ENCODE data around the gene SMIM10. TPM values are rescaled to one million over a fixed set of nuclear protein-coding genes. Genes with fewer than 3 reads are reported as not detected.
A peak's percentile ranks its signal among the peaks of the same experiment; 100 is the strongest.
"Not testable (repeated sequence)": the region's sequence is repeated elsewhere in the genome, so short reads cannot be mapped to it uniquely, and the experiment has no call there.

SMIM10 gene
- total and polyA plus RNA-seq, 12 donors: 6.9 to 27.4 (median 13.0) TPM

DNA sequence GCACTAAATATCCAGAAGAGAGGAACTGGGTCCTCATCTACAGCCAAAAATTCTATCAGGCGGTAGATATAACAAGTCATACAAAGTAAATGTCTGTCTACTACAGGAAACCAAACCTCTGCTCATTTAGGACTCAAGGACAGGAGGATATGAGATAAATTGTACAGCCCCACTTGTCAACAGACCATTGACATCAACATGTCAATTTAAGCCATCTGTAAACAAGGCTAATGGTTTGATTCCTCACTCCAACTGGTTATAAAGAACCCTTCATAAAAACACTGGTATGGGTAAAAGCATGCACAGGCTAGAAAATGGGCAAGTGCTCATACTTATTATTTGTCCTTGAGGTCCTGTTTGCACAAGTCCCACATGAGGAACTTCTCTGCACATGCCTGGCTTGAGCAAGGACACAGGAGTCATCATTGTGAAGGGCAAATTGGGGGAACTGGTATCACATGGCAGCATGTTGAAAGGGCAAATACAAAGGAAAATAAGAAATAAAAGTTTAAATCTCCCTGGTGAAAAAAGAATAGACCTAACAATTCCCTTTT, 18.3 kb downstream of the SMIM10 start:
- TF ChIP-seq POLR2A (IDR thresholded peaks at IDR 0.05) (no peak), CTCF (IDR thresholded peaks at IDR 0.05) (no peak)
- Histone ChIP-seq H3K4me1 (replicated peaks in 1 of 2) (no peaks in the 10 kb centered on the region), H3K27me3 (no peaks in the 10 kb centered on the region), H3K4me3 (no peak overlapping the region), H3K27ac (peak overlapping the region in 3 of 5 donors; percentile 23 to 60 (median 60)), H3K36me3 (replicated peaks in 1 of 2) (no peaks in the 10 kb centered on the region), H3K9me3 (replicated peaks in 1 of 3) (no peaks in the 10 kb centered on the region)
- intact Hi-C loops (cut with DNase I): no loop called here
- peak in 6 of 7 donors; percentile 43 to 77 (median 62) for DNase-seq
- WGBS, 4 donors: 40 to 60% (median 51%) methylated on average over 1 of the region's 1 CpG

DNA sequence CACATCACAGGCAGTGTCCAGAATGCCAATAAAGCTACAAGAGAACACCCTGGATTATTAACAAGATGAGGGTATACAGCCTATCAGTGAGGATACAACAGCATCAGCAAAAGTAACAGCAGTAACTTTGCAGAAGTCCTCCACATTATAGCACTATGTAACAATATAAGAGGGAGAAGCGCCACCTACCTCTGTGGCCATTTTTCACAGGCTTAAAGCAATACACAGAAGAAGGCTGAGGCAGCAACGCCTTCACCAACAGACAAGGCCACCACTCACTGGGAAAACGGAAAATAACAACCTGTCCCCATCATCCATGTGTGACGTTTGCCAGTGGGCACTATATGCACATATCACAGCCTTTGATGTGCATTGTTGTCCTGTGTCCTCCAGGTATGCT, 19.0 kb downstream of the SMIM10 start:
- peak overlapping the region in 3 of 5 donors; percentile 23 to 60 (median 60) for H3K27ac ChIP-seq
- DNase-seq: no peak
- H3K4me3 ChIP-seq: no peak overlapping the region
- no peak for TF ChIP-seq POLR2A (IDR thresholded peaks at IDR 0.05)
- no peak for TF ChIP-seq CTCF (IDR thresholded peaks at IDR 0.05)
- H3K27me3 ChIP-seq: no peaks in the 10 kb centered on the region
- 28 to 60% (median 43%) methylated on average over 1 to 4 of the region's 4 CpGs for WGBS, 4 donors
- H3K4me1 ChIP-seq (replicated peaks in 1 of 2): no peaks in the 10 kb centered on the region
- no peaks in the 10 kb centered on the region for H3K36me3 ChIP-seq (replicated peaks in 1 of 2)
- intact Hi-C loops (cut with DNase I): no loop called here
- no peaks in the 10 kb centered on the region for H3K9me3 ChIP-seq (replicated peaks in 1 of 3)

DNA sequence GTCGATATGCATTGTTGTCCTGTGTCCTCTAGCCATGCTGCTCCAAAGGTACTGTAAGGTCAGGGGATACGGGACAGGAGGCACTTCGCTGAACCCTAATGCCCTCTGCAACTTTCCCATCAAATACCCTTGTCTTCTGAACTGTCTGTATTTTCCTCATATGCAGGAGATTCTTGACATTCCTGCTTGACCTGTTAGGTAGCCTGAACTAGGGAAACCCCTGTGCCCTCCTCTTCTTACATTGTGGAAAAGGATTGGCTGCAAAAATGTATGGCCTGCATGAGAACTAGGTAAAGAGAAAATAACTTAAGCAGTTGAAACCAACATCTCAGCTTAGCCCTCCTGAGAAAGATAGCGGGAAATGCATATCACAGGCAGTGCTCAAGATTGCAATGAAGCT, 20.1 kb downstream of the SMIM10 start:
- 69 to 73% (median 71%) methylated on average over 4 of the region's 4 CpGs for WGBS, 4 donors
- Histone ChIP-seq H3K27ac (no peak overlapping the region), H3K36me3 (replicated peaks in 1 of 2) (no peaks in the 10 kb centered on the region), H3K4me3 (no peak overlapping the region), H3K27me3 (no peaks in the 10 kb centered on the region), H3K9me3 (replicated peaks in 1 of 3) (no peaks in the 10 kb centered on the region), H3K4me1 (replicated peaks in 1 of 2) (no peaks in the 10 kb centered on the region)
- no peak for TF ChIP-seq POLR2A (IDR thresholded peaks at IDR 0.05)
- TF ChIP-seq CTCF (IDR thresholded peaks at IDR 0.05): no peak
- intact Hi-C loops (cut with DNase I): no loop called here
- DNase-seq: no peak

GRCh38 chrX:135015523-135016245, 24.9 kb downstream of the SMIM10 start:
- H3K9me3 ChIP-seq (replicated peaks in 1 of 3): no peaks in the 10 kb centered on the region
- intact Hi-C loops (cut with DNase I): no loop called here
- H3K4me1 ChIP-seq (replicated peaks in 1 of 2): no peaks in the 10 kb centered on the region
- H3K27ac ChIP-seq: no peak overlapping the region
- DNase-seq: no peak
- H3K27me3 ChIP-seq: no peaks in the 10 kb centered on the region
- 49 to 97% (median 69%) methylated on average over 2 of the region's 2 CpGs for WGBS, 4 donors
- no peak overlapping the region for H3K4me3 ChIP-seq
- no peaks in the 10 kb centered on the region for H3K36me3 ChIP-seq (replicated peaks in 1 of 2)
- TF ChIP-seq POLR2A (IDR thresholded peaks at IDR 0.05) (no peak), CTCF (IDR thresholded peaks at IDR 0.05) (no peak)

DNA sequence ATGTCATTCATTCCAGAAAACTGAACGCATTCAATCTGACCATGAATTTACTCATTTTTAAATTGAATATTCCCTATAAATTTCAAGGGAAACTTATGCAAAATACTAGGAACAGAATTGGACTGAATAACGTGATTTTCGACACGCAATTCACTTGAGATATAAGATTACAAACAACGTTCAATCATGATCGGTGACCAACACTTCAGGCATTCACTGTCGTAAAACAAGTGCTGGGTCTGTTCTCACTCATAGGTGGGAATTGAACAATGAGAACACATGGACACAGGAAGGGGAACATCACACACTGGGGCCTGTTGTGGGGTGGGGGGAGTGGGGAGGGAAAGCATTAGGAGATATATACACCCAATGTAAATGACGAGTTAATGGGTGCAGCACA, 29.1 kb downstream of the SMIM10 start:
- H3K4me1 ChIP-seq (replicated peaks in 1 of 2); DNase-seq; intact Hi-C loops (cut with DNase I); H3K9me3 ChIP-seq (replicated peaks in 1 of 3); H3K4me3 ChIP-seq; H3K27ac ChIP-seq; H3K36me3 ChIP-seq (replicated peaks in 1 of 2); H3K27me3 ChIP-seq: not testable (repeated sequence)
- 75 to 90% (median 83%) methylated on average over 8 of the region's 8 CpGs for WGBS, 4 donors

DNA sequence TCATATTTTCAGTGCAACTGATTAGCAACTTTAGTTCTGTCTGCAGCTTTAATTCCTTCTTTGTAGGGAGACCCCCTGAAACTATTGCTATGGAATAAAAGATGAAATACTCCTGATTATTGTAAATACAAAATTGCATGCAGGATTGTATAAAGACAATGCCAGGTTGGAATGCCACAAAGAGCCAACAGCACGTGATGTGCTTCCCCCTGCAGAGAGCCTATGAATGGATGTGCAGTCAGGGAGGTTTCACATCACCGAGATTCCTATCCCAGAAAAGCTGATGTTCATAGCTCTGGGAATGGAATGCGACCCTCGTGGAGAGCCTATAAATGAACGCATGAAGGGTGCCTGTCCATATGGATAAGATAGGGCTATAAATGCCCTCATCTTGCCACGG, 33.0 kb downstream of the SMIM10 start:
- WGBS, 4 donors: 66 to 100% (median 82%) methylated on average over 1 to 6 of the region's 6 CpGs
- H3K27me3 ChIP-seq; H3K36me3 ChIP-seq (replicated peaks in 1 of 2): not testable (repeated sequence)

More for the DNA sequence above, 33.0 kb downstream of the SMIM10 start:
- H3K9me3 ChIP-seq (replicated peaks in 1 of 3); H3K4me3 ChIP-seq; H3K27ac ChIP-seq; DNase-seq; intact Hi-C loops (cut with DNase I); H3K4me1 ChIP-seq (replicated peaks in 1 of 2): not testable (repeated sequence)
